ENCODE measurements around the gene MTMR10. TPM values are rescaled to one million over a fixed set of nuclear protein-coding genes. Genes with fewer than 3 reads are reported as not detected.

MTMR10 gene
- total RNA-seq, 1 donor from 2014 or later = 4.5 TPM

DNA sequence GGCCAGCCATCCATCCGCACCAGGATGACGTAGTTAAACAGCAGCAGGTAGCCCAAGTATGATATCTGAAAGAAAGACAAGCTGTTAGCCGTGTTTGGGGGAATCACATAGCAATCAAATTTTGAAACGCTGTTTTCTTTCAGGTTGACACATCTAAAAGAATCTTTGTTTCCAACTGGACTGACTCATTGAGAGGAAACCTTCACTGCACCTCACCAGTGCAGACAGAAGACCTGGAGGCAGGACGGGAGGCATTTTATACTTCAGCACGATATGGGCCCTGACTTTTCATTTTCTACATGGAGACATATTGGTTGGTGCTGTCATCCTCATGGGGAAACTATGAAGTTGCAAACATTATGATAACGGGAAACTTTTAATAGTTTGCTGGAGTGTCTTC lies 44.2 kb upstream of the MTMR10 start:
- no peaks in the 10 kb centered on the region for H3K27me3 ChIP-seq
- intact Hi-C loops (cut with DNase I) = no loop called here
- DNase-seq (ENCODE audit: low spot score in 2 of 2) = no peak
- H3K4me1 ChIP-seq = no peaks in the 10 kb centered on the region
- H3K4me3 ChIP-seq = no peak overlapping the region
- H3K36me3 ChIP-seq = no peaks in the 10 kb centered on the region
- no peaks in the 10 kb centered on the region for H3K9me3 ChIP-seq
- H3K27ac ChIP-seq = no peak overlapping the region
- TF ChIP-seq, protein P1, sequence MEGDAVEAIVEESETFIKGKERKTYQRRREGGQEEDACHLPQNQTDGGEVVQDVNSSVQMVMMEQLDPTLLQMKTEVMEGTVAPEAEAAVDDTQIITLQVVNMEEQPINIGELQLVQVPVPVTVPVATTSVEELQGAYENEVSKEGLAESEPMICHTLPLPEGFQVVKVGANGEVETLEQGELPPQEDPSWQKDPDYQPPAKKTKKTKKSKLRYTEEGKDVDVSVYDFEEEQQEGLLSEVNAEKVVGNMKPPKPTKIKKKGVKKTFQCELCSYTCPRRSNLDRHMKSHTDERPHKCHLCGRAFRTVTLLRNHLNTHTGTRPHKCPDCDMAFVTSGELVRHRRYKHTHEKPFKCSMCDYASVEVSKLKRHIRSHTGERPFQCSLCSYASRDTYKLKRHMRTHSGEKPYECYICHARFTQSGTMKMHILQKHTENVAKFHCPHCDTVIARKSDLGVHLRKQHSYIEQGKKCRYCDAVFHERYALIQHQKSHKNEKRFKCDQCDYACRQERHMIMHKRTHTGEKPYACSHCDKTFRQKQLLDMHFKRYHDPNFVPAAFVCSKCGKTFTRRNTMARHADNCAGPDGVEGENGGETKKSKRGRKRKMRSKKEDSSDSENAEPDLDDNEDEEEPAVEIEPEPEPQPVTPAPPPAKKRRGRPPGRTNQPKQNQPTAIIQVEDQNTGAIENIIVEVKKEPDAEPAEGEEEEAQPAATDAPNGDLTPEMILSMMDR (IDR thresholded peaks at IDR 0.05) = no peak

DNA sequence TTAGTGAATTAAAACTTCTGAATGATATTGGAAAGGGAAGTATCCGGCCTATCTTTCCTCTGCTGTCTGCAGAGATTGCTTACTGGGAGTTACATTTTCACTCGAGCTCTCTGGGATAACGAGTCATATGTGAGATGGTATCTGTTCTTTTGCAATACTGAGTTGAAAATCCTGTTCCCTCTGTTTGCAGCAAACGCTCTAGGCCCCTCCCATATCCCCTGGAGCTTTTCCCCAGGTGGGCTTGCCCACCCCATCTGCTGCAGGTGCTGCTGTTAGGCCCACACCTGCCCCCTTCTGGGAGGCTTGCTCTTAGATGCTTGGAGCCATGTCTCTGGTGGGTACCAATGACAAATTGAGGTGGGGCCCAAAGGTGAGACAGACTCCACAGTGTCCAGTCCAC lies 42.7 kb upstream of the MTMR10 start:
- TF ChIP-seq, protein P1 (IDR thresholded peaks at IDR 0.05) = no peak
- no peaks in the 10 kb centered on the region for H3K9me3 ChIP-seq
- H3K27me3 ChIP-seq = no peaks in the 10 kb centered on the region
- intact Hi-C loops (cut with DNase I) = no loop called here
- DNase-seq (ENCODE audit: low spot score in 2 of 2) = no peak
- H3K27ac ChIP-seq = no peak overlapping the region
- no peaks in the 10 kb centered on the region for H3K36me3 ChIP-seq
- H3K4me1 ChIP-seq = no peaks in the 10 kb centered on the region
- no peak overlapping the region for H3K4me3 ChIP-seq

DNA sequence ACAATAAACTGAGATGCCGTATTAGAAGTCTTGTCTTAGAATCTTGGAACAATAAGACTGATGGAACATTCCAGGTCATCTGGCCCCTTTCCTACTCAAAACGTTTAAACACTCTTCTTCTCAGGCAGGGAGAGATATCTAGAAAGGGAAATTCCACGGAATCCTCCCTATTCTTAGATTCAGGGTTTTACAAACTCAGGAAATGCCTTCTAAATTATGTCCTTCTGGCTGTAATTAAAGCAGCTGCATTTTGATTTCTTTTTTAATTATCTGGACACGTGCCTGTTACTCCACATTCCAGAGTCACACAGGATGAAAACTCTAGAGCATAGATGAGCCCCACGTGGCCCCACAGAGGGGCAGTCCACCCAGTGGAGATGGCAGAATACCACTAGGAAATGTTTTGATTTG lies 41.5 kb upstream of the MTMR10 start:
- Histone ChIP-seq H3K27ac (no peak overlapping the region), H3K27me3 (no peaks in the 10 kb centered on the region), H3K4me3 (no peak overlapping the region), H3K4me1 (no peaks in the 10 kb centered on the region), H3K36me3 (no peaks in the 10 kb centered on the region), H3K9me3 (no peaks in the 10 kb centered on the region)
- TF ChIP-seq, protein P1 (IDR thresholded peaks at IDR 0.05) = no peak
- intact Hi-C loops (cut with DNase I) = no loop called here
- no peak for DNase-seq (ENCODE audit: low spot score in 2 of 2)

DNA sequence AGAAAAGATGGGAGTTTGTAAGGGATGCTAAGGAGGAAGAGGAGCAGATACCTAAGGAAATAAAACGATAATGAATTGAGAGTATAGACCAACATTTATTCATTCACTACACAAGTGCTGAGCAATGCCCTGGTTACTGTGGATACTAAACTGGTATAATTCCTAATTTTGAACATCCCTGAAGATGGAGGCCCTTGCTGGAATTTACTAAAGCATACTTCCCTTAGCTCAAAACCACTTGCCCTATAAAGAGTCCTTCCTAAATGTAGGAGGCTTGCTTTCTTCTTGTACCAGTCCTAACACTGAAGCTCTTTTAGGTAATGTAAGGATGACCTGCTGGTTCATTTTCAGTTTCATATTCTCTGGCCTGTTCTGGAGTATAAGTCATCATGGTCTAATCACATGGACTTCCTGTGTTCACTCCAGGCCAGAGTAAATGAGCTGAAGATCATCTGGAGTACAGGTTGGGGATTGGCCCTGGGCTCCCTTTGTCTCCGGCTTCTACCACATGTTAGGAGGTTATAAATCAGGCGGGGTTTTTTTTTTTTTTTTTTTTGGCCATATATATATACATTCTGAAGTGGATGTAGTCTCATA lies 40.1 kb upstream of the MTMR10 start:
- H3K36me3 ChIP-seq = no peaks in the 10 kb centered on the region
- TF ChIP-seq, protein P1 (IDR thresholded peaks at IDR 0.05) = no peak
- DNase-seq (ENCODE audit: low spot score in 2 of 2) = no peak
- intact Hi-C loops (cut with DNase I) = no loop called here
- no peaks in the 10 kb centered on the region for H3K27me3 ChIP-seq
- no peak overlapping the region for H3K4me3 ChIP-seq
- no peak overlapping the region for H3K27ac ChIP-seq
- H3K4me1 ChIP-seq = no peaks in the 10 kb centered on the region
- H3K9me3 ChIP-seq = no peaks in the 10 kb centered on the region

DNA sequence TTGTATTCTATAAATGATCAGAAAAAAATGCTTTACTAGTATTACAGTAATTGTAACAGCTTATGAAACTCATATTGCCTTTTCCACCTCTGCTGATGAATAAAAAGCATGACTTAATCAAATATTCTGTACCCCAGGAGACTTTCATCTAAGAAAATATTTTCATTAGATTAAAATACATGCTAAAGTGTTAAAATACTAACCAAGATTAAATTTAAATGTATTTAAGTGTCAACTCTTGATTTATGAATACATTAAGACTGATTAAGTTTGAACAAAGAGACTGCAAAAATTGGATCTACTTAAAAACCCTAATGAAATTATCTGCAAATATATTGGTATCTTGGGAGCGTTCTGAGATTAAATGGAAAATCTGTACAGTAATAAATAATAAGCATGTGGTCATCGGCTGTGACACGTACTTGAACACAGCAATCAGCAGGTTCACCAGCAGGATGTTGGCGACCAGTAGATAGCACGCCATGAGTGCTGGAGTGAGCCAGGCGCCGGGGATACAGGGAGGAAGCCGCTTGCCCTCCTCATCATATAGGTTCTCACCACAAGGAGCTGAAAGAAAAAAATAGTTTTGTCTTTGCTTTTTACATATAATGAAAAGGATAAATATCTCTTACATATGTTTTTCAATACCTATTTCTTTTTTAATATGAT lies 36.6 kb upstream of the MTMR10 start:
- Histone ChIP-seq H3K27ac (no peak overlapping the region), H3K36me3 (no peaks in the 10 kb centered on the region), H3K4me1 (no peaks in the 10 kb centered on the region), H3K9me3 (no peaks in the 10 kb centered on the region), H3K27me3 (no peaks in the 10 kb centered on the region), H3K4me3 (no peak overlapping the region)
- intact Hi-C loops (cut with DNase I) = no loop called here
- DNase-seq (ENCODE audit: low spot score in 2 of 2) = no peak
- TF ChIP-seq, protein P1 (IDR thresholded peaks at IDR 0.05) = no peak
